IPS-NIHi7 (cell line): ENCODE measurements around the gene LRRC23.

Experiments
- DNase-seq: peaks from one replicate; pipeline ENCODE4 v3.0.0; 2012; ENCODE audit warnings: mixed read lengths; ENCODE audit errors: extremely low spot score

LRRC23 gene

GRCh38 chr12:6956021-6956727 lies 51.6 kb downstream of the LRRC23 start:
- no peak for DNase-seq

- DNase-seq, result no peak
Measured at GRCh38 chr12:6957151-6957701, 52.6 kb downstream of the LRRC23 start.

- no peak for DNase-seq
Measured at GRCh38 chr12:6957741-6958608, 53.4 kb downstream of the LRRC23 start.

GRCh38 chr12:6958609-6959057 lies 54.0 kb downstream of the LRRC23 start:
- no peak for DNase-seq

- no peak for DNase-seq
Measured at GRCh38 chr12:6959058-6959804, 54.6 kb downstream of the LRRC23 start.

GRCh38 chr12:6959805-6960592 lies 55.4 kb downstream of the LRRC23 start:
- DNase-seq, result no peak

GRCh38 chr12:6960593-6961277 lies 56.1 kb downstream of the LRRC23 start:
- DNase-seq, result no peak

- DNase-seq, result no peak
Measured at GRCh38 chr12:6961278-6961694, 56.7 kb downstream of the LRRC23 start.

- DNase-seq, result peak; percentile 83
Measured at GRCh38 chr12:6961695-6962284, 57.2 kb downstream of the LRRC23 start.

GRCh38 chr12:6962285-6963015 lies 57.8 kb downstream of the LRRC23 start:
- DNase-seq, result no peak

- DNase-seq, result peak; percentile 80
Measured at GRCh38 chr12:6963016-6963731, 58.6 kb downstream of the LRRC23 start.
